ENCODE data around the gene NPIPA1.
A peak's percentile ranks its signal among the peaks of the same experiment; 100 is the strongest.
"Not testable (repeated sequence)": the region's sequence is repeated elsewhere in the genome, so short reads cannot be mapped to it uniquely, and the experiment has no call there.

The NPIPA1 gene

DNA sequence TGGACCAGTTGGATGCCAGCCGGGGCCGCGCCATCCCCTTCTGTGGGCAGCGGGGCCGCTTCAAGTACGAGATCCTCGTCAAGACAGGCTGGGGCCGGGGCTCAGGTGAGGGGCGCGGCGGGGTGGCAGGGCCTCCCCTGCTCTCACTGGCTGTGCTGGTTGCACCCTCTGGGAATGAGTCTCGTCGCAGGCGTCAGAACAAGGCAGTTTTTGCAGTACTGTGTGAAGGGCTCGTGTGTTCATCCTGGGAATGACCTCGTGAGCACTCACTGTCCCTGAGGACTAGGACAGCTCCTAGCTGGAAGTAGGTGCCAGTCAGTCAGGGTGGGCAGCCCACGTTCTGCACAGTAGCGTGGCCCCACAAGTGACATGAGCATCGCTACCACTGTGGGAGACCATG is 6.3 kb upstream of the NPIPA1 start:
- not testable (repeated sequence) for DNase-seq

- DNase-seq = not testable (repeated sequence)
These were observed 4.5 kb upstream of the NPIPA1 start for GRCh38 chr16:14932581-14933375.

DNA sequence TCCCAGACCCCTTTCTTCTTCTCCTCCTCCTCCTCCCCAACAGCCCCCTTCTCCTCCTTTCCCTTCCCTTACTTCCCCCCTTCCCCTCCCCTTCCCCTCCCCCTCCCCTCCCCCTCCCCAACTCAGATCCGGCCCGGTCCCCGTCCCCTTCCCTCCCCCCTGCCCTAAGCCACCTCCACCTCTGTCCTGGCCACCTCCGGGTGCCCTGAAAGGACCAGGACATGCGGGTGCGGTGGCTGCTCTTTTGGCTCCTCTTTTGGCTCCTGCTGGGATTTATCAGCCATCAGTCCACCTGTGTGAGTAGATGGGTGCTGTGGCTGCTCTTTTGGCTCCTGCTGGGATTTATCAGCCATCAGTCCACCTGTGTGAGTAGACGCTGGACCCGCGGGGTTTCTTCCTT is 751 bp downstream of the NPIPA1 start:
- not testable (repeated sequence) for DNase-seq

- DNase-seq = not testable (repeated sequence)
These were observed 5.4 kb downstream of the NPIPA1 start for GRCh38 chr16:14942686-14943085.

DNA sequence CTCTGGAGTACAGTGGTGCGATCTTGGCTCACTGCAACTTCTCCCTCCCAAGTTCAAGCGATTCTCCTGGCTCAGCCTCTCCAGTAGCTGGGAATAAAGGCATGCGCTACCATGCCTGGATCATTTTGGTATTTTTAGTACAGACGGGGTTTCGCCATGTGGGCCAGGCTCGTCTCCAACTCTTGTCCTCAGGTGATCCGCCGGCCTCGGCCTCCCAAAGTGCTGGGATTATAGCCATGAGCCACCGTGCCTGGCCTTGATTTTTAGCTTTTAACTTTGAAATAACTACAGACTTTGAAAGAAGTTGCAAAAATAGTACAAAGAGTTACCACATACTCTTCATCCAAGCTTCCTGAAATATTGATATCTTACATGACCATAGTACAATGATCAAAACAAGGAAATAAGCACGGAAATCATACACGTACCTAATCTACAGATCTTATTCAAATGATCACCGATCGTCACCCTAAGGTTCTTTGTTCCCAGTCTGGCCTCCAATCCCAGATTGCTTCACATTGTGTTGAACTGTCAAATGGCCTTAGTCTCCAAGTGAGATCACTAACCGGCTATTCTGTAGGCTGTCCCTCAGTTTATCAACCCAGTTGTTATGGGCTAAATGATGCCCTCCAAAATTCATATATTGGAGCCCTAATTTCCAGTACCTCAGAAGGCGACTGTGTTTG is 18.4 kb downstream of the NPIPA1 start:
- DNase-seq = no peak

DNA sequence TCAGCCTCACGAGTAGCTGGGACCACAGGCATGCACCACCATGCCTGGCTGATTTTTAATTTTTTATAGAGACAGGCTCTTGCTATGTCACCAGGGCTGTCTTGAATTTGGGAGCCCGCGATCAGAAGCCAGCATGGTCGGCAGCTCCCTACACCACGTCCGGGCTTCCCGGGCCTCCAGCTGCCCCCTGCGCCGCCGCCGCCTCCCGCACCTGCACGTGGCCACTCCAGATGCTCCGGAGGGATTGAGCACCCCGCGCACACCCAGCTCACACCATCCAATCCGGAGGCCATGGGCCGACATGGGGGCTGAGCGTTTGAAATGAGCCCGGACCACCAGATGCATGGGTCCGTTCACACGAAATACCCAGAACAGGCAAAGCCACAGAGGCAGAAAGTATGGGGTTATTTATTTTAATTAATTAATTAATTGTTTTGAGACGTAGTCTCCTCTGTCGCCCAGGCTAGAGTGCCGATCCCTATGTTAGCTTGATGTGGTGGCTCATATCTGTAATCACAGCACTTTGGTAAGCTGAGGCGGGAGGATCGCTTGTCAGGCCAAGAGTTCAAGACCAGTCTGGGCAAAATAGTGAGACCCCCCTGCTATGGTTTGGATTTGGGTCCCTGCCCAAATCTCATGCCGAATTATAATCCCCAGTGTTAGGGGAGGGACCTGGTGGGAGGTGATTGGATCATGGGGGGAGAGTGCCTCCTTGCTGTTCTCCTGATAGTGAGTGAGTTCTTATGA is 20.5 kb downstream of the NPIPA1 start:
- DNase-seq = no peak

DNA sequence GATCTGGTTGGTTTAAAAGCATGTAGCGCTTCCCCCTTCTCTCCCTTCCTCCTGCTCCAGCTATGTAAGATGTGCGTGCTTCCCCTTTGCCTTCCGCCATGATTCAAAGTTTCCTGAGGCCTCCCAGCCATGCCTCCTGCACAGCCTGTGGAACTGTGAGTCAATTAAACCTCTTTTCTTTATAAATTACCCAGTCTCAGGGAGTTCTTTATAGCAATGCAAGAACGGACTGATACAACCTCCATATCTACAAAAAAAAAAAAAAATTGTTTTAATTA is 21.0 kb downstream of the NPIPA1 start:
- DNase-seq = no peak

GRCh38 chr16:14958970-14959369 is 21.7 kb downstream of the NPIPA1 start:
- no peak for DNase-seq

DNA sequence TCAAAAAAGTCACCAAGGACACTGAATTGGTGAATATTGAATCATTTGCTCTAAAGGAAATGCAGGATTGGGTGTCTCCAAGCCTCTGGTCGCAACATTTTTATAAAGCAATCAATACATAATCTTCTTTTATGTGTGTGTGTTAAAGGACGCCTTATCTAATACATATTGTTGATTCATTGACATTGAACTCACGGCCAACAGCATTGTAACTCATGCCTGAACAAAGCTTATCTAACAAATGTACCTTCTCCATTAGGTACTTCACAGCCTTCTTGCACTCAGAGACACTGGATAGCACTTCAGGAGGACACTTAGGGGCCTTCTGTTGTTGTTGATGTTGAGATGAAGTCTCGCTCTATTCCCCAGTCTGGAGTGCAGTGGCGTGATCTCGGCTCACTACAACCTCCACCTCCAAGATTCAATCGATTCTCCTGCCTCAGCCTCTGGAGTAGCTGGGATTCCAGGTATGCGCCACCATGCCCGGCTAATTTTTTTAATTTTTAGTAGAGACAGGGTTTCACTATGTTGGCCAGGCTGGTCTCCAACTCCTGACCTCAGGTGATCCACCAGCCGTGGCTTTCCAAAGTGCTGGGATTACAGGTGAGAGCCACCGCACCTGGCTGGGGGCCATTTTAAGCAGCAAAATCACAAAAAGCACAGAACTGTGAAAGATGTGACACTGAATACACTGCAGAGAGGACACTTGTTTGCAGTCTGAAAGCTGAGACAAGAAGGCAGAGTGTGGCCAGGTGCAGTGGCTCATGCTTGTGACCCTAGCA is 24.4 kb downstream of the NPIPA1 start:
- DNase-seq = no peak

GRCh38 chr16:14963281-14964173 is 26.3 kb downstream of the NPIPA1 start:
- no peak for DNase-seq

- DNase-seq = no peak
These were observed 28.1 kb downstream of the NPIPA1 start for GRCh38 chr16:14965328-14965727.

- DNase-seq = not testable (repeated sequence)
These were observed 32.6 kb downstream of the NPIPA1 start for GRCh38 chr16:14969795-14970194.

DNA sequence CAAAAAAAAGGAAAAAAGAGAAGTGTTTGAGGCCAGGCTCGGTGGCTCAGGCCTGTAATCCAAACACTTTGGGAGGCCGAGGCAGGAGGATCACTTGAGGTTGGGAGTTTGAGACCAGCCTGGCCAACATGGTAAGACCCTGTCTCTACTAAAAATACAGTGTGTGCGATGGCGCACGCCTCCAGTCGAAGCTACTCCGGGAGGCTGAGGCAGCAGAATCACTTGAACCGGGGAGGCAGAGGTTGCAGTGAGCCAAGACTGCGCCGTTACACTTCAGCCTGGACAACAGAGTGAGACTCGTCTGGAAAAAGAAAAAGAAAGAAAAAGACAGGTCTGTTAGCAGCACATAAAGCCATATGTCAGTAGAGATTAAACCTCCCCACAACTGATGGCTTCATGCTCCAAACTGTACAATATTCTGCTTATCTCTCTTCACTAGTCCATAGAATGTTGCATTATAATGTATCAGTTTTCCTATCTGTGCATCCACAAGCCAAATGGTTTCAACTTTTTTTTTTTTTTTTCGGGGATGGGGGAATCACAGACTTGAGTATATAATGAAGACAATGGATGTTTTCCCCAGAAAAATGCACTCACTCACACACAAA is 34.5 kb downstream of the NPIPA1 start:
- DNase-seq = not testable (repeated sequence)

- DNase-seq = not testable (repeated sequence)
These were observed 36.6 kb downstream of the NPIPA1 start for GRCh38 chr16:14973785-14974322.

DNA sequence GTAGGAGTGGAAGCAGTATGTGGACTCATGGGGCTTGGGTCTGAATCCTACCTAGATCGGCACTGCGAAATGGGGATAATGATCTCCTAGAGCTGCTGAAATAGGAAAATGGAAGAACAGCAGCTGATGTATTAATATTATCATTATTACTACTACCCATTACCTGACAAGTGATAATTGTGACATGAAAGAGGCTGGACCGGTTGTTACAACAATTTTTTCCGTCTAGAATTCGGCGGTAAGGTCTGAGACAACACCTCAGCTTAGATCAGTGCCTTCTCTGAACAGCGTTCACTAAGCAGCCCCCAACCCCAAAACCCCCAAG is 37.0 kb downstream of the NPIPA1 start:
- DNase-seq = peak; percentile 28

DNA sequence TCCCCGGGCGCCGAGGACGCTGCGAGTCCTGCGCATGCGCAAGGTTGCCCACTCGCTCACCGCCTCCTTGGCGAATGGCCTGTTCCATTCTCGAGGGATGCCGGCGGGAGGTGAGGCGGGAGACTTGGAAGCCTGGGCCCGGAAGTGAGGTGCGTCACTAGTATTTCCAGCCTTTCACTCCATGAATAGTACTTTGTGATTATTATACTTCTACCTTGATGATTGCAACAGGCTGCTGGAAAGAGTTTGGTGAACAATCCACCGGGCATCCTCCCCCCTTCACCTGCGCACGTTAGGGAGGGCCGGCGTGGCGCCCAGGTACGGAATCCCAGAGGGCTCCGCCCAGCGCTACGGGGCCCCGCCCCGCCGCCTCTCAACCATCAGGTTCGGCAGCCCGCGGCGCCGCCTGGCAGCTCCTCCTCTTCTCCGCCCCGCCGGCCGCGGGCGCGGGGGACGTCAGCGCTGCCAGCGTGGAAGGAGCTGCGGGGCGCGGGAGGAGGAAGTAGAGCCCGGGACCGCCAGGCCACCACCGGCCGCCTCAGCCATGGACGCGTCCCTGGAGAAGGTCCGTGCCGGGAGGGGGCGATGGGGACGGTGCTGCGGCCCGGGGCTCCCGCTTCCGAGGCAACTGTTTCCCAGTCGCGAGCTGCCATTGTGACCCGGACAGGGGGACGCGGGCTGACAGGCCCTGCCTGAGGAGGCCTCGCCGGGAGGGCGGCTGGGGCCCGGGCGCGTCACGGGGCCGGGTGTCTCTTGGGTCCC is 37.6 kb downstream of the NPIPA1 start, which contains the start of gene PDXDC1:
Gene PDXDC1 (plus strand): TSS at position 371 of the 762 bp plus-strand sequence. CDS start 174 bp downstream, at position 545.
- peak; percentile 90 for DNase-seq

GRCh38 chr16:14975418-14976194 is 38.4 kb downstream of the NPIPA1 start:
- DNase-seq = peak; percentile 7

- DNase-seq = not testable (repeated sequence)
These were observed 39.9 kb downstream of the NPIPA1 start for GRCh38 chr16:14976971-14977736.

- not testable (repeated sequence) for DNase-seq
These were observed 41.0 kb downstream of the NPIPA1 start for GRCh38 chr16:14978281-14978680.
